HG03520 (cell line): ENCODE measurements around the gene PYROXD2.

Experiments used
- ATAC-seq: cut with Tn5 transposase; IDR thresholded peaks from one replicate; pipeline ENCODE4 v1.9.1; 2021; ENCODE audit warnings: mild to moderate bottlenecking, moderate library complexity; ENCODE audit not compliant: unreplicated experiment

The PYROXD2 gene

GRCh38 chr10:98435178-98435577, 20.2 kb upstream of the PYROXD2 start:
- ATAC-seq, result no peak

GRCh38 chr10:98433881-98434732, 19.1 kb upstream of the PYROXD2 start:
- no peak for ATAC-seq

- no peak for ATAC-seq
Observed at GRCh38 chr10:98433371-98433770, 18.4 kb upstream of the PYROXD2 start.

- no peak for ATAC-seq
Observed at GRCh38 chr10:98432330-98432729, 17.3 kb upstream of the PYROXD2 start.

- no peak for ATAC-seq
Observed at GRCh38 chr10:98431016-98431415, 16.0 kb upstream of the PYROXD2 start.

GRCh38 chr10:98430427-98430826, 15.4 kb upstream of the PYROXD2 start:
- ATAC-seq, result no peak

- ATAC-seq, result no peak
Observed at GRCh38 chr10:98429320-98430072, 14.5 kb upstream of the PYROXD2 start.

GRCh38 chr10:98427011-98427515, 12.1 kb upstream of the PYROXD2 start:
- no peak for ATAC-seq

- no peak for ATAC-seq
Observed at GRCh38 chr10:98425511-98426352, 10.8 kb upstream of the PYROXD2 start.

GRCh38 chr10:98424295-98425254, 9.6 kb upstream of the PYROXD2 start:
- ATAC-seq, result no peak

- ATAC-seq, result no peak
Observed at GRCh38 chr10:98423691-98424120, 8.7 kb upstream of the PYROXD2 start.

GRCh38 chr10:98422182-98422581, 7.2 kb upstream of the PYROXD2 start:
- ATAC-seq, result no peak

GRCh38 chr10:98420786-98421185, 5.8 kb upstream of the PYROXD2 start:
- no peak for ATAC-seq

- no peak for ATAC-seq
Observed at GRCh38 chr10:98419469-98420261, 4.7 kb upstream of the PYROXD2 start.

- no peak for ATAC-seq
Observed at GRCh38 chr10:98418665-98419468, 3.9 kb upstream of the PYROXD2 start.

- ATAC-seq, result no peak
Observed at GRCh38 chr10:98417973-98418664, 3.1 kb upstream of the PYROXD2 start.

GRCh38 chr10:98417481-98417959, 2.5 kb upstream of the PYROXD2 start:
- no peak for ATAC-seq
